GM18870 (cell line): ENCODE measurements around the gene ADAMTSL1.

ENCODE experiments used
- ATAC-seq: cut with Tn5 transposase; IDR thresholded peaks from one replicate; pipeline ENCODE4 v1.9.1; 2021; ENCODE audit warnings: moderate library complexity; ENCODE audit not compliant: unreplicated experiment

Gene ADAMTSL1

GRCh38 chr9:18495065-18495464, 21.1 kb downstream of the ADAMTSL1 start:
- no peak for ATAC-seq

GRCh38 chr9:18496256-18497000, 22.5 kb downstream of the ADAMTSL1 start:
- no peak for ATAC-seq

DNA sequence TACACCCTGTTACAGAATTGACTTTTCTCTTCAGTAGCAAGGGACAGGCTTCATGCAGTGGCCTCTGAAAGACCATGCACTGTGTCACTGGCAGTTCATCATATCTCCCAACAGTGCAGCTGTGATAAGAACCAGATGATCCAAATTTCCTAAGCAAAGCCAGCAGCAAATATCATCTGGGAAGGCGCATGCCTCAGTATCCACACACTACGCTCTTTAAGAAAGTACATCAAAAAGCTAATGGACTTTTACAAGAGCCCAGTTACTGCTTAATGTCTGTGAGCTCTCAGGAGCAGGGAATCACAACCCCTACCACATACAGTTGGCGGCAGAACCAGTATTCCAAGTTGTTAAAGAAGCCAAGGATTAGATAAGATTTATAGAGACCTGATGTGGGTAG, 25.1 kb downstream of the ADAMTSL1 start:
- ATAC-seq, result no peak

DNA sequence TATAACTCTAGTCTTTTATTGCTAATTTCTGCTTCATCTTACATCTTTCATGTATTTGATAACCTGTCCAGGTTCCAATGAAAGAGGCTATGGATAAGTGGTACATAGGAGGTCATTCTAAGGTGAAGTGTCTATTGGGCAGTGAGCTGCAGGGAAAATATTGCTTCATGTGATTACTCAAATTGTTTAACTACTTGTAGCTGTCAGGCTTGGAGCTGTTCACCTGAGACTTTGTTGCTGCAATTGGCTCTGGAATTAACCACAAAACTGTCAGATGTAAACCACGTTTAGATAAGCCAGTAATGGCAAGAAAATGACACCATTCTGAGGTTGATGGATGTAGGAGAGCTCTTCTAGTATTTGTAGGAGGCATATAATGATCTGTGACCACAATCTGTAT, 26.0 kb downstream of the ADAMTSL1 start:
- no peak for ATAC-seq

- ATAC-seq, result no peak
These were observed 26.5 kb downstream of the ADAMTSL1 start for GRCh38 chr9:18500451-18500850.

GRCh38 chr9:18501949-18502348, 28.0 kb downstream of the ADAMTSL1 start:
- no peak for ATAC-seq

GRCh38 chr9:18502546-18502945, 28.6 kb downstream of the ADAMTSL1 start:
- no peak for ATAC-seq

DNA sequence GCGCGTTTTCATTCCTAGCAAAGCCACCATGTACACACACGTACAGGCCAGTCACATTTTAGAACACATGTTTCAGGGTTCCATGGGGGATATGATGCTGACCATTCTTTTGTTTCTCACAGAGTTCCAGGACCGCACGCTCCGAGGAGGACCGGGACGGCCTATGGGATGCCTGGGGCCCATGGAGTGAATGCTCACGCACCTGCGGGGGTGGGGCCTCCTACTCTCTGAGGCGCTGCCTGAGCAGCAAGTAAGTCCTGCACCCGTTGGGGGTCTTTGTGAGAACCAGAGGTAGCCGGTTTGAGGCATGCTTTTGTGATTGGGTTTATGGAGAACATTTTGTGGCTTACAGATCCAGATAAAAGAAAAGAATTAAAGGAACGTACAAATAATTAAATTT, 30.8 kb downstream of the ADAMTSL1 start:
- no peak for ATAC-seq

DNA sequence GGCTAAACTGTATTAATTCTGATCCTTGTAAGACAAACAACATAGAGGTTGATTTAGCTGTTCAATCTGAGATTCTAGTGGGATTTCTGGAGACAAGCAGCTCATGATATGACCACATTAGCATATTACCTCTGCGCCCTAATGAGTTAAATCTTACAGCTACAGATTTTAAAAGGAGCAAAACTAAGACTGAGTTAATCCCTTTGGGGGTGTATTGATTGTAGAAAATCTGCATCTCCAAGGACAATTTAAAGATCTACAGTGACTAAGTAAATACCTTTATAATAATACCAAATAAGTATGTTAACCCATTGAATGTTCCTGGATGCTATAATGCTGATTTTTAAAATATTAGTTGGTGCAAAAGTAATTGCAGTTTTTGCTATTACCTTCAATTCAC, 33.2 kb downstream of the ADAMTSL1 start:
- no peak for ATAC-seq

DNA sequence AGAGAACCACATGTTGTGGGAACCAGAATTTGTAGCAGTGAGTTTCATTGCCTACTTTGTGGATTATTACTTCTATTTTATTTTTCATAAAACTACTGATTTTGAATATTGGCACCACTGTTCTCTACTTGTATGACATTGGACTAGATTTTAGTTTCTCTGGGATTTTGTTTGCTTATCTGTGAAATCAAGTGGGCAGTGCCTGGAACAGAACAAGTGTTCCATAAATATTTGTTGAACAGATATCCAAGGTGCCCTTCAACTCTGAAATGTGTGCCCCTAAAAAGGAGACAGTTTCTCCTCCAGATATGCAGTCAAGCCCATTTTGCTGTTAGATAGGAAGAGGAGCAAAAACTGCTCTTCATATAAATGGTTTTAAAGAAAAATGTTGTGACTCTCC, 42.6 kb downstream of the ADAMTSL1 start:
- no peak for ATAC-seq

- no peak for ATAC-seq
These were observed 43.0 kb downstream of the ADAMTSL1 start for GRCh38 chr9:18516965-18517364.

DNA sequence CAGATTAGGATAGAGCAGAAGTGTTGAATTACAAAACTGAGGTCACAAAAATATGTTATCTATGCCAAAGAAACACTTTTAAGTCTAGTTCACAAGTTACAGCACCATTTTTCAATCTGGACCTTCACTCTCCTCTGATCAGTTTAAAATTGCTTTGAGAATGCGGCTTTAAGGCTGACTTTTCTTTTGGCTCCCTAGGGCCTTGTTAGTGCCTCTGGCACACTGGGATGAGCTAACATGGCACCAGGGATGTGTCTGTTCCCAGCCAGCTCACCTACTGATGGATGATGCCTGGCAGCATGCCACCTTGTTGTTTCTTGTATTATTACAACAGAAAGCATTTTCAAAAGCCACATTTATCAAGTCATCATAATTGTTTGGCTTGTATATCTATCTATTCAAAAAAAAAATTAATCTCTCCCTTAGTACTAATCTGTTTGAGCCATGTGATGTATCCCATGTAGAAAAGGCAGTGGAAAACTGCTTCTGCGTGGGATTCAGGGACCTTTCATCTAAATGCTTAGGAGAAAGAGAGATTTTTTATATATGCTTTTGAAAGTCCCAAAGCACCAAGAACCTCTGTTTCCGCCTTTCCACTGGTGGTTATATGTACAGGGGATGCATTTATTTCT, 46.6 kb downstream of the ADAMTSL1 start:
- ATAC-seq, result no peak

- ATAC-seq, result no peak
These were observed 52.7 kb downstream of the ADAMTSL1 start for GRCh38 chr9:18526685-18527084.

GRCh38 chr9:18531136-18532065, 57.4 kb downstream of the ADAMTSL1 start:
- ATAC-seq, result no peak

GRCh38 chr9:18534611-18535010, 60.7 kb downstream of the ADAMTSL1 start:
- no peak for ATAC-seq

- ATAC-seq, result no peak
These were observed 62.6 kb downstream of the ADAMTSL1 start for GRCh38 chr9:18536554-18536953.

- ATAC-seq, result no peak
These were observed 65.3 kb downstream of the ADAMTSL1 start for GRCh38 chr9:18539203-18539693.

DNA sequence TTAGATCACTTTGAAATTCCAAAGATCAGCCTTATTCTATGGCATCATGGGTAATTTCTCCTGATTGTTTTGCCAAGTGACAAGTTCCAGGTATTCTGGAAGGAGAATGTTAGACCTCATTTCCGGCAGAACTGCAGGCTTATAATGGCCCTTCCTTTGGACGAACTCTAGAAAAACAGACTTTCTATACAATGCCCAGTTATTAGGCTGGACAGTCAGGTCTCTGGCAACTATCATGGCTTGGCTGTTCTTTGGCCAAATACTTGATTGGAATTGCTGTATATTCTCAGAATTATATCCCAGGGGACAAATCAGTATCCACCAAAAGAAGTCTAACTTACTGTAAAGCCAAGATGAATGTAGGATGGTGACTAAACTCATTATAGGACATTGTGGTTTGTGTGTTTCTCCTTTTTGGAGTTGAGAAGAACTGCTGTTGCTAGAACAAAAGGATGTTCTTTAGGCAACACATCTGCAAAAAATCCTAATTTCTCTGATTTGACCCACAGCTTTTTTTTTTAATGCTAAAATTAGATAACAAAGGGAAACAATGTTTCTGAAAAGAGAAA, 69.0 kb downstream of the ADAMTSL1 start:
- no peak for ATAC-seq

- ATAC-seq, result no peak
These were observed 69.6 kb downstream of the ADAMTSL1 start for GRCh38 chr9:18543406-18544192.

DNA sequence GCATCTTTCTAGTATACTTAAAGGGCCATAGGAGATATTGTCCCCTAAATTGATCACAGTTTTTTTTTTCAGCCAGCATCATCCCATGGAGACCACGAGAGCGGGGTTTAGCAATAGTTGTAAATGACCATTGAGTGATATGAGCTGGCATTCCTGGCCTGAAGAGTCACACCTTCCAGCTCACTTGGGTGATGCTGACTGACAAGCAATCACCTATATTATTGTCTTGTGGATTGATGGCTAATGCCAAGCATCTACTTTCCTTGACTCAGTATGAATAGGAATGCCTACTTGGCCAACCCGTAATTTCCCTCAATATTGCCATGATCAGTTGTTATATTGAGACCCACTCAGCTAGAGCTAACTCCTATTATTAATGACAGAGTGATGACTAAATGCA, 70.5 kb downstream of the ADAMTSL1 start:
- ATAC-seq, result no peak
